Activated naive CD4-positive, alpha-beta T cell treated with anti-CD3 and anti-CD28 coated beads, Interleukin-2, amount 50 U/mL, for 24 hours (primary cell): ENCODE data around the gene MYOG.

ENCODE experiments used
- H3K27ac Mint-ChIP-seq: one replicate; pipeline ENCODE4 v1.8.0; 2021; ENCODE audit warnings: mild to moderate bottlenecking, mixed read lengths
- H3K27me3 Mint-ChIP-seq: one replicate; pipeline ENCODE4 v1.8.0; 2021; ENCODE audit warnings: mixed read lengths
- H3K36me3 Mint-ChIP-seq: one replicate; pipeline ENCODE4 v1.8.0; 2021; ENCODE audit warnings: mixed read lengths
- H3K4me1 Mint-ChIP-seq: one replicate; pipeline ENCODE4 v1.8.0; 2021; ENCODE audit warnings: mixed read lengths
- H3K4me3 Mint-ChIP-seq: one replicate; pipeline ENCODE4 v1.8.0; 2021; ENCODE audit warnings: mild to moderate bottlenecking, mixed read lengths
- H3K9me3 Mint-ChIP-seq: one replicate; pipeline ENCODE4 v1.8.0; 2021; ENCODE audit warnings: mixed read lengths

Gene MYOG

DNA sequence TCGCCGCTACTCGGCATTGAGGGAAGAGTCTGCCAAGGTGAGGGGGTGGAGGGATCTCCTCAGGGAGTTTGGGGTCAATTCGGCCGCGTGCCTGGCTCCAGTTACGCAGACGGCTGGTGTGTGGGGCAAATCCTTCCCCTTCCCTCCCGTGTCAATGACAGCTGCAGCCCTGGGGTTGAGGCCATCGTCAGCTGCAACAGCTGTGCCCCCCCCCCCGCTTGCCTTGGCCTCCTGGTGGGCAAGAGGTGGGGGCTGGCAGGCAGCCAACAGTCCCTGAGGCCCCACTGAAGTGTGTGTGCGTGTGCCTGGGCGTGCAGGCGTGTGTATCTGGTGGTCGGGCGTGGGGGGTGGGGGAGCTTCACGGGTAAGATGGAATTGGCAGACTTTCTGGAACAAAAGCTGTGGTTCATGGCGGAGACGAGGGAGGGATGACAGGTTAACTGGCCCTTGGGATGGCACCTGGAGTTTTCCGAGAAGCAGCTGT lies 33.9 kb downstream of the MYOG start:
- H3K4me1 Mint-ChIP-seq, result no peaks in the 10 kb centered on the region
- no peaks in the 10 kb centered on the region for H3K9me3 Mint-ChIP-seq
- H3K27me3 Mint-ChIP-seq, result no peaks in the 10 kb centered on the region
- no peaks in the 10 kb centered on the region for H3K36me3 Mint-ChIP-seq
- no peak overlapping the region for H3K4me3 Mint-ChIP-seq
- no peak overlapping the region for H3K27ac Mint-ChIP-seq

GRCh38 chr1:203050826-203051225 lies 35.0 kb downstream of the MYOG start:
- no peaks in the 10 kb centered on the region for H3K9me3 Mint-ChIP-seq
- no peak overlapping the region for H3K4me3 Mint-ChIP-seq
- no peaks in the 10 kb centered on the region for H3K27me3 Mint-ChIP-seq
- H3K4me1 Mint-ChIP-seq, result no peaks in the 10 kb centered on the region
- H3K36me3 Mint-ChIP-seq, result no peaks in the 10 kb centered on the region
- H3K27ac Mint-ChIP-seq, result no peak overlapping the region

DNA sequence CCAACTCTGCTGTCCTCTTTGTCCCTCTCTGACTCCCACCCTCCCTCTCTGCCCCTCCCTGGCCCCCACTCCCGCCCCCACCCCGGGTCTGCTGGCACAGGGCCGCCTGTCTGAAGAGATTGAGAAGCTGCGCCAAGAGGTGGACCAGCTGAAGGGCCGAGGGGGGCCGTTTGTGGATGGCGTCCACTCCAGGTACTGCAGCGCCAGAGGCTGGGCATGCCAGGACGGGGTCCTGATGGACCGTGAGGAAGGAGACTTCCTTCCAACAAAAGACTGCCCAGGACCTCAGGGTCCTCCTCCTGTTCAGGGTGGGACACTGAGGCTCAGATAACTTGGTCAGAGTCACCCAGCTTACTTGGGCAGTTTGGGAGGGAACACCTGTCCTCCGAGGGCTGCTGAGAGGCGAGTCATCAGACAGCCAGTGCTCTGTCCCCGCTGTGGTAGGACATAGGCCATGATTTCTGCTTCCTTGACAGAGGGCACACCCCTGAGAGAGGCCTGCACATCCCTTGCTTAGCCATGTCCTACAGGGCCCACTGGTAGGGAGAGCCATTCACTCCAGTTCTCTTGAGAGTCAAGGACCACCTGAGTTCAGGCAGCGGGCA lies 36.1 kb downstream of the MYOG start:
- no peaks in the 10 kb centered on the region for H3K4me1 Mint-ChIP-seq
- no peak overlapping the region for H3K4me3 Mint-ChIP-seq
- H3K27ac Mint-ChIP-seq, result no peak overlapping the region
- H3K9me3 Mint-ChIP-seq, result no peaks in the 10 kb centered on the region
- H3K36me3 Mint-ChIP-seq, result no peaks in the 10 kb centered on the region
- H3K27me3 Mint-ChIP-seq, result no peaks in the 10 kb centered on the region

GRCh38 chr1:203049077-203049476 lies 36.7 kb downstream of the MYOG start:
- H3K36me3 Mint-ChIP-seq, result no peaks in the 10 kb centered on the region
- no peak overlapping the region for H3K4me3 Mint-ChIP-seq
- H3K27me3 Mint-ChIP-seq, result no peaks in the 10 kb centered on the region
- no peak overlapping the region for H3K27ac Mint-ChIP-seq
- H3K4me1 Mint-ChIP-seq, result no peaks in the 10 kb centered on the region
- H3K9me3 Mint-ChIP-seq, result no peaks in the 10 kb centered on the region

GRCh38 chr1:203048555-203049051 lies 37.2 kb downstream of the MYOG start:
- Mint-ChIP-seq H3K36me3 (no peaks in the 10 kb centered on the region), H3K27ac (no peak overlapping the region), H3K4me3 (no peak overlapping the region), H3K27me3 (no peaks in the 10 kb centered on the region), H3K4me1 (no peaks in the 10 kb centered on the region), H3K9me3 (no peaks in the 10 kb centered on the region)

- no peaks in the 10 kb centered on the region for H3K36me3 Mint-ChIP-seq
- no peaks in the 10 kb centered on the region for H3K4me1 Mint-ChIP-seq
- no peaks in the 10 kb centered on the region for H3K27me3 Mint-ChIP-seq
- no peak overlapping the region for H3K4me3 Mint-ChIP-seq
- no peak overlapping the region for H3K27ac Mint-ChIP-seq
- no peaks in the 10 kb centered on the region for H3K9me3 Mint-ChIP-seq
Measured at GRCh38 chr1:203048086-203048485, 37.7 kb downstream of the MYOG start.

DNA sequence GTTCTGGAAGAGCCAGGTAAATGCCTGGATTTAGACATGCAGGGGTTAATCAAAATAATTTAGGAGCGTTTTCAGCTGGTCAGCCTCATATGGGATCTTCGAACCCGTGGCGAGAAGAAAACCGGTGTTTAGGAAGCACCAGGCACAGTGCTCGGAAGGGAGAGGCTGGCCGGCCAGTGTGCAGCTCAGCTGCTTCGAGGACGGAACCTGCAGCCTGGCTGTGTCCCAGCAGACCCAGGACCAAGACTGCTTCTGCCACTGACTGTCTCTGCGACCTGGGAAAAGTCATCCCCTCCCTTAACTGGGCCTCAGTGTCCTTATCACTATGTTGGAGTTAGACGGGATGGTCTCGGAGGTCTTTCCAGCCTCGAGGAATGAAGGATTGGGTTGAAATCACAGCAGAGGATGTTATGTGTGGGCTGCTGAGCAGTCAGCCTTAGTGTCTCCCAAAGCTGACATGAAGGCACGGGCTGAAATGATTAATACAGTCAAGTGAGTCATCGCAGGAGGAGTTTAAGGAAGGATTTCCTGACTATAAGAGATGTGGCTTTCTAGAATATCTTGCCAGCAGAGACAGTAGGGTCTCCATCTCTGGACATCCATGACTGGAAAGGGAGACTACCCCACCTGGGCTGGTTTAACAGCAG lies 38.7 kb downstream of the MYOG start:
- no peaks in the 10 kb centered on the region for H3K4me1 Mint-ChIP-seq
- no peaks in the 10 kb centered on the region for H3K36me3 Mint-ChIP-seq
- H3K9me3 Mint-ChIP-seq, result no peaks in the 10 kb centered on the region
- no peak overlapping the region for H3K27ac Mint-ChIP-seq
- H3K4me3 Mint-ChIP-seq, result no peak overlapping the region
- H3K27me3 Mint-ChIP-seq, result no peaks in the 10 kb centered on the region

GRCh38 chr1:203045821-203046594 lies 39.8 kb downstream of the MYOG start:
- Mint-ChIP-seq H3K4me1 (no peaks in the 10 kb centered on the region), H3K27me3 (no peaks in the 10 kb centered on the region), H3K4me3 (no peak overlapping the region), H3K27ac (no peak overlapping the region), H3K9me3 (no peaks in the 10 kb centered on the region), H3K36me3 (no peaks in the 10 kb centered on the region)

DNA sequence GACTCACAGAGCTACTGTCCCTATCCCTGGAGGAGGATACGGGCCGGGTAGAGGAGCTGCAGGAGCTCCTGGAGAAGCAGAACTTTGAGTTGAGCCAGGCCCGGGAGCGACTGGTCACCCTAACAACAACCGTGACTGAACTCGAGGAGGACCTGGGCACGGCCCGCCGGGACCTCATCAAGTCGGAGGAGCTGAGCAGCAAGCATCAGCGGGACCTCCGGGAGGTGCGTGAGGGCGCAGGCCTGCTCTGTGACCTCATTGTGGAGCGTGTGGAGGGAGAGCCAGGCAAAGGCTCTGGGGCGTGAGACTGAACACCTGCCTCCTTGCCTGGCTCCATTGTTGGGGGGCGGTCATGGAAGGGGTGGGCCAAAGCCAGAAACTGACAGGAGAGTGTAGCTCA lies 40.5 kb downstream of the MYOG start:
- Mint-ChIP-seq H3K27me3 (no peaks in the 10 kb centered on the region), H3K4me1 (no peaks in the 10 kb centered on the region), H3K36me3 (no peaks in the 10 kb centered on the region), H3K9me3 (no peaks in the 10 kb centered on the region), H3K4me3 (no peak overlapping the region), H3K27ac (no peak overlapping the region)

DNA sequence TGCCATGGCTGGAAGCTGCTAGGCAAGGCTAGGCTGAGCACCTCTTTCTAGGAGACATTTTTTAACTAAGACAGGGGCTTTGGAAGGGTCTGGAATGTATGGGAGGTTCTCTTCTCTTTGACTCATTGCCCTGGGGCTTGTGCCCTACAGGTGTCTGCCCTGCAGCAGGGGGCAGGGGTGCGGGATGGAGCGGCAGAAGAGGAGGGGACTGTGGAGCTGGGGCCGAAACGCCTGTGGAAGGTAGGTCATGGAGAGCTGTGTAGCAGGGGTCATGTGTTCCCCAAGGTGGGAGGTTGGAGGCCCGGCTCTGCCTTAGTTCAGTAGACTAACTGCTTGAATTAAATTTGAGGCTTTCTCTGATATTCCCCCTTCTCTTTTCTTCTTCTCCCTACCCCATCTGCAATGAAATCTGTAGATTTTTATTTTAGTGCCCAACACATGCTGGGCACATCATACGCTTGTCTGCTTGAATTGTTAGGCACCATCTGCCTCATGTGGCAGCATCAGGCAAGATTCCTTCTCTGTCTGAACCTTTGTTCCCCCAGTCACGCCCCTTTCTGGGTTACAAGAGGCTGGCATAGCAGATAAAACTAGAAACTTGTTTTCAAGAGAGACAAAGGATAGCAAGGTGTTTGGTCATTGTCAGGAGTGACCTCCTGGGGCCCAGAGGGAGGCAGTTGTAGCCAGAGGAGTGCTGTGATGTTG lies 41.1 kb downstream of the MYOG start:
- Mint-ChIP-seq H3K4me1 (no peaks in the 10 kb centered on the region), H3K36me3 (no peaks in the 10 kb centered on the region)

DNA sequence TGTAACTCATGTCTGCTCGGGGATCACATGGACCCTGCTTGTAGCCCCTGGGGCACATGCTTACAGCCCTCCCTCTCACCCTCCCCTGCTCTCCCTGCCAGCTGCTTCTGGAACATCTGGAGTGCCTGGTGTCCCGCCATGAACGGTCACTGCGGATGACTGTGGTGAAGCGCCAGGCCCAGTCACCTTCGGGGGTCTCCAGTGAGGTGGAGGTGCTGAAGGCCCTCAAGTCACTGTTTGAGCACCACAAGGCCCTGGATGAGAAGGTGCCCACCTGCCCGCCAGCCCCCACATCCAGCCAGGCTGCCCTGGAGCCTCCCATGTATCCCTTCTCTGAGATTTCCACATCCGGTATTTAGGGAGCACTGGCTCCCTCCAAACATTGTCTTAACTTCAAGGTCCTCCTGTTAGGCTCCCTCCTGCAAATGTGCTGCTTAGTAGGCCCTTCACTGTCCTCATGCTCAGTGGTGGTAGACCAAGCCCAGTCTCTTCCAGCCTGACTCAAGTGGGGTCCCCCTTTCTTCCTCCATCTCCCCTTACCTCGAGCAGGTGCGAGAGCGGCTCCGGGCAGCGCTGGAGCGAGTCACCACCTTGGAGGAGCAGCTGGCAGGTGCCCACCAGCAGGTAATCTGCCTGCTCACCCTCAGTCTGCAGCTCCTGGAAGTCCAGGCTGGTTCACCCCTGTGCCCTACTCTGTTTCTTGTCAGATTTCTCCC lies 41.8 kb downstream of the MYOG start:
- Mint-ChIP-seq H3K4me1 (no peaks in the 10 kb centered on the region), H3K27ac (no peak overlapping the region), H3K9me3 (no peaks in the 10 kb centered on the region), H3K36me3 (no peaks in the 10 kb centered on the region), H3K27me3 (peaks cover 2% of the 10 kb centered on the region), H3K4me3 (no peak overlapping the region)

More for the DNA sequence above, 41.1 kb downstream of the MYOG start:
- H3K4me3 Mint-ChIP-seq, result no peak overlapping the region
- no peaks in the 10 kb centered on the region for H3K9me3 Mint-ChIP-seq
- H3K27ac Mint-ChIP-seq, result no peak overlapping the region
- H3K27me3 Mint-ChIP-seq, result no peaks in the 10 kb centered on the region

DNA sequence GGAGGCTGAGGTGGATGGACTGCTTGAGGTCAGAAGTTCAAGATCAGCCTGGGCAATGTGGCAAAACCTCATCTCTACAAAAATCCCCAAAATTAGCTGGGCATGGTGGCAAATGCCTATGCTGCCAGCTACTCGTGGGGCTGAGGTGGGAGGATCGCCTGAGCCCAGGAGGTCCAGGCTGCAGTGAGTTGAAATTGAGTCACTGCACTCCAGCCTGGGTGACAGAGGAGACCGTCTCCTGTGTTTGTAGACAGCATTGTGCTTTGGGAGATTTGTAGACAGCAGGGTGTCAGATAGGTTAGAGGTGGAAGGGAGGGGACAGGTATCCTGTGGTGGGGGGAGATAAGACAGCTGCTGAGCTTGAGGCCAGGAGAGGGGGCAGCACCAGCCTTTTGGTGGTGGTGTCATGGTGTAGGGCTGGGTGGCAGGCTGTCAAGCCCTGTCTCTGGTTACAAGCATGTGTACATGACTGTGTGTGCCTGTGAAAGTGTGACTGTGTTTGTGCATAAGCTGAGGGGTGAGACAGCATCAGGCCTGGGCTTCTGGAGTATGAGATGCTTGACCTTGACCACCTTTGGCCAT lies 44.4 kb downstream of the MYOG start:
- no peaks in the 10 kb centered on the region for H3K36me3 Mint-ChIP-seq
- no peaks in the 10 kb centered on the region for H3K4me1 Mint-ChIP-seq
- H3K27ac Mint-ChIP-seq, result no peak overlapping the region
- H3K27me3 Mint-ChIP-seq, result peaks cover 2% of the 10 kb centered on the region
- H3K9me3 Mint-ChIP-seq, result no peaks in the 10 kb centered on the region
- no peak overlapping the region for H3K4me3 Mint-ChIP-seq

DNA sequence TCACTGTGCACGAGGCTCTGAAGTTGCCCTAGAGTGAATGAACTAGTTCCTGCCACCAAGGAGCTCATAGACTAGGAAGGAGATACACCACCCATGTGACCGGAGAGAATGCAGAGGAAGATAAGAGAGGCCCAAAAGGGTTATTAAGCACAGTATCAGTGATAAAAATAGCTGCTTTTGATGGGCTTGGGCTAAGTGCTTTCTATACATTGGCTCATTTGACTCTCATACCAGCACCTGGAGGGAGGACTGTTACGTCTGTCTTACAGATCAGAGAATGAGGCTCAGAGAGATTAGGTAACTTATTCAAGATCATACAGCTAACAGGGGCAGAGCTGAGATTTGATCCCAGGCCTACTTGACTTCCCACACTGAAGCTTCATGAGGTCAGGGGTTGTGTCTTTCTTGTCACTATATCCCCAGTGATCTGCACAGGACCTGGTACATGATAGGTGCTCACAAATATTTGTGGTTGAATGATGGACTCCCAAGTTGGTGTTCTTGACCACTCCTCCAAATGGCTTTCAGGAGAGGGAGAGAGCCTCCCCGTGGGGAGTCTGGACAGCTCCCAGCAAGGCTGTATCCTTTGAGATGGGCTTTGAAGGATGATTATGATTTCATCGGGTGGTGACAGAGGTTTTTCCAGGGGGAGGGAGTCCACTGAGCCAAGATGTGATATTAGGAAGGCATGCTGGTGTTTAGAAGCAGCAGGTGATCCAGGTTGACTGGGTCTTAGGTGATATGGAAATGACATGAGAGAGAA lies 45.1 kb downstream of the MYOG start:
- Mint-ChIP-seq H3K4me1 (no peaks in the 10 kb centered on the region), H3K27ac (no peak overlapping the region), H3K4me3 (no peak overlapping the region), H3K9me3 (no peaks in the 10 kb centered on the region), H3K27me3 (peaks cover 2% of the 10 kb centered on the region), H3K36me3 (no peaks in the 10 kb centered on the region)
